ENCODE results near the gene ABHD14A.

- TF ChIP-seq, protein P1, sequence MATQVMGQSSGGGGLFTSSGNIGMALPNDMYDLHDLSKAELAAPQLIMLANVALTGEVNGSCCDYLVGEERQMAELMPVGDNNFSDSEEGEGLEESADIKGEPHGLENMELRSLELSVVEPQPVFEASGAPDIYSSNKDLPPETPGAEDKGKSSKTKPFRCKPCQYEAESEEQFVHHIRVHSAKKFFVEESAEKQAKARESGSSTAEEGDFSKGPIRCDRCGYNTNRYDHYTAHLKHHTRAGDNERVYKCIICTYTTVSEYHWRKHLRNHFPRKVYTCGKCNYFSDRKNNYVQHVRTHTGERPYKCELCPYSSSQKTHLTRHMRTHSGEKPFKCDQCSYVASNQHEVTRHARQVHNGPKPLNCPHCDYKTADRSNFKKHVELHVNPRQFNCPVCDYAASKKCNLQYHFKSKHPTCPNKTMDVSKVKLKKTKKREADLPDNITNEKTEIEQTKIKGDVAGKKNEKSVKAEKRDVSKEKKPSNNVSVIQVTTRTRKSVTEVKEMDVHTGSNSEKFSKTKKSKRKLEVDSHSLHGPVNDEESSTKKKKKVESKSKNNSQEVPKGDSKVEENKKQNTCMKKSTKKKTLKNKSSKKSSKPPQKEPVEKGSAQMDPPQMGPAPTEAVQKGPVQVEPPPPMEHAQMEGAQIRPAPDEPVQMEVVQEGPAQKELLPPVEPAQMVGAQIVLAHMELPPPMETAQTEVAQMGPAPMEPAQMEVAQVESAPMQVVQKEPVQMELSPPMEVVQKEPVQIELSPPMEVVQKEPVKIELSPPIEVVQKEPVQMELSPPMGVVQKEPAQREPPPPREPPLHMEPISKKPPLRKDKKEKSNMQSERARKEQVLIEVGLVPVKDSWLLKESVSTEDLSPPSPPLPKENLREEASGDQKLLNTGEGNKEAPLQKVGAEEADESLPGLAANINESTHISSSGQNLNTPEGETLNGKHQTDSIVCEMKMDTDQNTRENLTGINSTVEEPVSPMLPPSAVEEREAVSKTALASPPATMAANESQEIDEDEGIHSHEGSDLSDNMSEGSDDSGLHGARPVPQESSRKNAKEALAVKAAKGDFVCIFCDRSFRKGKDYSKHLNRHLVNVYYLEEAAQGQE (IDR thresholded peaks at IDR 0.05), result no peak
- TF ChIP-seq SREBF2 (IDR thresholded peaks at IDR 0.05) (no peak), RAD21 (conservative IDR thresholded peaks at IDR 0.05 in 1 of 2, IDR thresholded peaks at IDR 0.05 in 1 of 2) (no peak), USF2 (IDR thresholded peaks at IDR 0.05) (no peak), ZC3H11A (IDR thresholded peaks at IDR 0.05) (no peak), MAFK (IDR thresholded peaks at IDR 0.05; ENCODE audit: partially characterized antibody) (no peak)
- TF ChIP-seq, protein P2, sequence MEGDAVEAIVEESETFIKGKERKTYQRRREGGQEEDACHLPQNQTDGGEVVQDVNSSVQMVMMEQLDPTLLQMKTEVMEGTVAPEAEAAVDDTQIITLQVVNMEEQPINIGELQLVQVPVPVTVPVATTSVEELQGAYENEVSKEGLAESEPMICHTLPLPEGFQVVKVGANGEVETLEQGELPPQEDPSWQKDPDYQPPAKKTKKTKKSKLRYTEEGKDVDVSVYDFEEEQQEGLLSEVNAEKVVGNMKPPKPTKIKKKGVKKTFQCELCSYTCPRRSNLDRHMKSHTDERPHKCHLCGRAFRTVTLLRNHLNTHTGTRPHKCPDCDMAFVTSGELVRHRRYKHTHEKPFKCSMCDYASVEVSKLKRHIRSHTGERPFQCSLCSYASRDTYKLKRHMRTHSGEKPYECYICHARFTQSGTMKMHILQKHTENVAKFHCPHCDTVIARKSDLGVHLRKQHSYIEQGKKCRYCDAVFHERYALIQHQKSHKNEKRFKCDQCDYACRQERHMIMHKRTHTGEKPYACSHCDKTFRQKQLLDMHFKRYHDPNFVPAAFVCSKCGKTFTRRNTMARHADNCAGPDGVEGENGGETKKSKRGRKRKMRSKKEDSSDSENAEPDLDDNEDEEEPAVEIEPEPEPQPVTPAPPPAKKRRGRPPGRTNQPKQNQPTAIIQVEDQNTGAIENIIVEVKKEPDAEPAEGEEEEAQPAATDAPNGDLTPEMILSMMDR (IDR thresholded peaks at IDR 0.05), result no peak
- TF ChIP-seq, protein P3, sequence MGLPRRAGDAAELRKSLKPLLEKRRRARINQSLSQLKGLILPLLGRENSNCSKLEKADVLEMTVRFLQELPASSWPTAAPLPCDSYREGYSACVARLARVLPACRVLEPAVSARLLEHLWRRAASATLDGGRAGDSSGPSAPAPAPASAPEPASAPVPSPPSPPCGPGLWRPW (IDR thresholded peaks at IDR 0.05), result no peak
These were observed 42.1 kb upstream of the ABHD14A start for GRCh38 chr3:51932471-51933370.
